Ectodermal cell (in vitro differentiated cells): ENCODE results near the gene CBX6.

Experiments used
- H3K27ac ChIP-seq: 2 replicates; pipeline ENCODE4 v1.7.0; 2013; ENCODE audit warnings: mild to moderate bottlenecking, low read depth, low read length; ENCODE audit not compliant: insufficient read depth, poor library complexity, severe bottlenecking
- H3K27me3 ChIP-seq: 2 replicates; pipeline ENCODE4 v1.7.0; 2013; ENCODE audit warnings: mild to moderate bottlenecking, low read length; ENCODE audit not compliant: insufficient read depth, control insufficient read depth, poor library complexity, severe bottlenecking
- H3K36me3 ChIP-seq: one replicate; pipeline ENCODE4 v1.7.0; 2013; ENCODE audit warnings: low read length; ENCODE audit not compliant: control insufficient read depth, insufficient read depth
- H3K4me1 ChIP-seq: one replicate; pipeline ENCODE4 v1.7.0; 2013; ENCODE audit warnings: low read length; ENCODE audit not compliant: control insufficient read depth, insufficient read depth
- H3K4me3 ChIP-seq: 2 replicates; pipeline ENCODE4 v1.7.0; 2013; ENCODE audit warnings: low read depth, low read length, control low read depth; ENCODE audit not compliant: insufficient read depth
- H3K9me3 ChIP-seq: 2 replicates; pipeline ENCODE4 v1.7.0; 2013; ENCODE audit warnings: mild to moderate bottlenecking, low read length, moderate library complexity; ENCODE audit not compliant: control insufficient read depth
- WGBS, 2 experiments: methylation state at CpG; one replicate each; pipeline ENCODE4 v1.1.7; 2013; ENCODE audit warnings: missing lambda C conversion rate in 2 of 2; 5-methylcytosine and 5-hydroxymethylcytosine counted together

Gene CBX6

GRCh38 chr22:38849811-38850210, 22.2 kb downstream of the CBX6 start:
- Histone ChIP-seq H3K27ac (no peak overlapping the region), H3K4me3 (no peak overlapping the region), H3K4me1 (peaks cover 4% of the 10 kb centered on the region), H3K36me3 (no peaks in the 10 kb centered on the region), H3K27me3 (peaks cover 36% of the 10 kb centered on the region), H3K9me3 (no peaks in the 10 kb centered on the region)
- 74 to 80% methylated on average over 6 of the region's 6 CpGs for WGBS, 2 experiments

DNA sequence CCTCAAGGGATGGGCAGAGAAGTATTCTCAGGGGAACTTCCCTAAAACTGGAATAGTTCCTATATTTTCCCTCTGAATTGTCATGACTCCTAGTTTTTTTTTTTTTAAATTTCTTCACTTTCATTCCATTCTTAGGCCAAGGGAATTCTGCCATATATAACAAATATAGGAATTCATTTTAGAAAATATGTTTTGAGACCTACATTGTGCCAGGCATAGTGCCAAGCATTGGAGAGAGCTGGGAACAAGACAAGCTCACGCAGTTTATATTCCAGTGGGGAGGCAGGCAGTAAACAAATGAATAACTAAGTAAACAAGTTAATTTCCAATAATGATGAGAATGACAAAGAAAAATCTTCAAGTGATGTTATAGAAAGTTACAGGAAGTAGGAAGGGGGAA, 25.6 kb downstream of the CBX6 start:
- Histone ChIP-seq H3K36me3 (no peaks in the 10 kb centered on the region), H3K27me3 (peaks cover 58% of the 10 kb centered on the region), H3K9me3 (no peaks in the 10 kb centered on the region), H3K4me1 (no peaks in the 10 kb centered on the region), H3K27ac (no peak overlapping the region), H3K4me3 (no peak overlapping the region)
- 100% methylated on average over 1 of the region's 1 CpG for WGBS, 2 experiments

GRCh38 chr22:38845004-38845740, 26.8 kb downstream of the CBX6 start:
- 90% methylated on average over 17 of the region's 17 CpGs for WGBS, 2 experiments
- peaks cover 64% of the 10 kb centered on the region for H3K27me3 ChIP-seq
- no peaks in the 10 kb centered on the region for H3K9me3 ChIP-seq
- H3K36me3 ChIP-seq = no peaks in the 10 kb centered on the region
- H3K27ac ChIP-seq = no peak overlapping the region
- no peak overlapping the region for H3K4me3 ChIP-seq
- H3K4me1 ChIP-seq = no peaks in the 10 kb centered on the region

DNA sequence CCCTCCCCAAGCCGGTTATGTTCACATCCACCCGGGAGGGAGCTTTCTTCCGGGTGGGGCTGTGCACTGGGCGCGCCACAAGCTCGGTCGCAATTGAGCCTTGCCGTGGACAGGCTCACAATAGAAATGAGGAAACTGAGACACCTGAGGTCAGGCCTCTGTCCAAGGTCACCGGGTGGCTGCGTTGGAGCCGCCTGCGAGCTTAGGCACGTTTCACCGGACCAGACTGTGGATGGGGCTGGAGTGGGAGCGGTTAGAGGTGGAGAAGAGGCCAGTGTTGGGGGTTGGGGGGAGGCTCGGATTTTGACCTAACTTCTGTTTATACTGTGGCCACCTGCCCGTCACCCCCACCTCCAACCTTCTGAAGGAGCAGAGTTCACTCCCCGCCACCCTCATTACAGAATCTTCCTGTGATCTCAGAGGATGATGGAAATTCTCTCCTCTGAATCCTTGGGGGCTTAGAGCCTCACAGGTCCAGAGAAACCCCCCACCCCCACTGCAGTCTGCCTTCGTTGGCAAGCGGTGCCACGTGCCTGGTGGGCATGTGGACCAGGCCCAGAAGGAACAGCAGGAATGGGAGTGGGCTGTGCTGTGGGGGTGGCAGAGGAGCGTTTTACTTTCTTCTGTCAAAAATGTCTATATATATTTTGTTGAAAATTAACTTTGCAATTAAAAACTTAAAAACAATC, 27.6 kb downstream of the CBX6 start:
- peak overlapping the region; percentile 16 for H3K4me3 ChIP-seq
- H3K27me3 ChIP-seq = peaks cover 66% of the 10 kb centered on the region
- H3K27ac ChIP-seq = no peak overlapping the region
- WGBS, 2 experiments = 30 to 33% methylated on average over 21 of the region's 22 CpGs
- H3K4me1 ChIP-seq = no peaks in the 10 kb centered on the region
- no peaks in the 10 kb centered on the region for H3K36me3 ChIP-seq
- H3K9me3 ChIP-seq = no peaks in the 10 kb centered on the region

DNA sequence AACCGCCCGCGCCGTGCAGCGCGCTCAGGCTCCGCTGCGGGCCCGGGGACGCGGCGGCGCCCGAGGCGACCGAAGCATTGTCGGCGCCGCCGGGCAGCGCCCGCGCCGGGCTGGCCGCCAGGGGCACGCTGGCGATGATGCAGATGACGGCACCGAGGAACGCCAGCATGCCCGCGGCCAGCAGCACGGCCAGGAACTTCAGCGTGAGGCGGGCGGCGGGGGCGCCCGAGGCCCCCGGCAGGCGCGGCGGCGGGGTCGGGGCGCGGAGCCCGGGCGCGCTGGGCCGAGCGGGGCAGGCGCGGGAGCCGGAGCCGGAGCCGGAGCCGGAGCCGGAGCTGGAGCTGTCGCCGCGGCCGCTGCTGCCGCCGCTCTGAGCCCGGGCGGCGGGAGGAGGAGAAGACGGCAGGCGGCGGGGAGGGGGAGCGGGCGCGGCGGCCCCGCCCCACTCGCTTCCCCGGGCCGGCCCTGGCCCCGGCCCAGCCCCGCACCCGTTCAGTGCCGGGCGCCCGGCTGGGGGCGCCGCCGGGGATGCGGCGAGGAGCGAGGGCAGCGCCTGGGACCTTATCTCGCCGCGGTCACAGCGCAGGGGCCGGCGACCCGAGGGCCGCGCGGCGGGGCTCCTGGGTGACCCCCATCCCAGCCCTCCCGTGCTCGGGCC, 28.2 kb downstream of the CBX6 start, which contains the start of gene NPTXR:
TSS of gene NPTXR (minus strand) at position 372 of the 658 bp plus-strand sequence.
- Histone ChIP-seq H3K4me3 (peak within 1 kb of the TSS; percentile 39), H3K27me3 (peaks cover 60% of the 10 kb centered on the region), H3K9me3 (no peaks in the 10 kb centered on the region), H3K27ac (no peak within 1 kb of the TSS), H3K4me1 (no peaks in the 10 kb centered on the region), H3K36me3 (no peaks in the 10 kb centered on the region)
- 0 to 1% methylated on average over 105 of the region's 105 CpGs for WGBS, 2 experiments

GRCh38 chr22:38843201-38843656, 28.8 kb downstream of the CBX6 start:
- WGBS, 2 experiments = 0 to 1% methylated on average over 68 of the region's 68 CpGs
- Histone ChIP-seq H3K4me1 (no peaks in the 10 kb centered on the region), H3K4me3 (peak overlapping the region; percentile 39), H3K9me3 (no peaks in the 10 kb centered on the region), H3K27ac (no peak overlapping the region), H3K27me3 (peaks cover 60% of the 10 kb centered on the region), H3K36me3 (no peaks in the 10 kb centered on the region)

- H3K9me3 ChIP-seq = no peaks in the 10 kb centered on the region
- 27% methylated on average over 34 of the region's 34 CpGs for WGBS, 2 experiments
- no peaks in the 10 kb centered on the region for H3K4me1 ChIP-seq
- H3K27me3 ChIP-seq = peaks cover 56% of the 10 kb centered on the region
- no peaks in the 10 kb centered on the region for H3K36me3 ChIP-seq
- H3K27ac ChIP-seq = no peak overlapping the region
- peak overlapping the region; percentile 39 for H3K4me3 ChIP-seq
These were observed 29.4 kb downstream of the CBX6 start for GRCh38 chr22:38842512-38843200.

DNA sequence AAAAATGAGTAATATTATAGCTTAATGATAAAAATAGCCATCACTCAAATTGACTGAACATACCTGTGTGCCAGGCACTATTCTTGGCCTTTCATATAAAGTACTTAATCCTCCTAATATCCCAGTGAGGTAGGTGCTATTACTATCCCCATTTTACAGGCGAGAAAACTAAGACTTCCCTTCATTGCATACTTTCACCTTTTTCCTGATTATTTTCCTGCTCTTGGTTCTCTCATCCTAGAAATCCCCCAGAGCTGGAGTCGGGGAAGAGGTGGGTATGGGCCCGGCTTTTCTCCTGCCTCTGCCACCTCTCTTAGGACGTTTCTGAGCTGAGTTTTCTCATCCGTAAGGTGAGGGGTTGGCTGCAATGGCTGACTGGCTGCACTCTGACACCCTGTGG, 30.4 kb downstream of the CBX6 start:
- H3K4me3 ChIP-seq = no peak overlapping the region
- WGBS, 2 experiments = 83 to 87% methylated on average over 5 of the region's 5 CpGs

DNA sequence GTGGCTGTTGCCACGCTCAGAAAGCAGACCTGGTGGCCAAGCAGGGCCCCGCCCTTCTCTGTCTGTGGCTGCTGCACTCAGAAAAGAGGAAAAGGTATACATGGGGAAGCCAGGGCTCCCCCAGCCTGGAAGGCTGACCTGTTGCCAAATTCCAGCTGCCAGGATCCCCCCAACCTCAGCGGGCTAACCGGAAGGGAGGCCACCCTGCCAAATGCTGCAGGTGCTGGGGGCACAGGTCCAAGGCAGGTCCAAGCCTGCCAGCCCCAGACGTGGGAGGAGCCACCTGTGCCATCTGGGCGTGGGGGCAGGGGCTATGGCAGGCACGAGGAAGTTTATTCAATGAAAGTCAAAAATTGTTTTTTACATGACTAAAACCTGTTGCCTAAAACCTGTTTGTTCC, 30.8 kb downstream of the CBX6 start:
- no peak overlapping the region for H3K4me3 ChIP-seq
- H3K27ac ChIP-seq = no peak overlapping the region
- no peaks in the 10 kb centered on the region for H3K36me3 ChIP-seq
- peaks cover 58% of the 10 kb centered on the region for H3K27me3 ChIP-seq
- H3K4me1 ChIP-seq = no peaks in the 10 kb centered on the region
- no peaks in the 10 kb centered on the region for H3K9me3 ChIP-seq
- WGBS, 2 experiments = 86 to 92% methylated on average over 7 of the region's 7 CpGs

More for the DNA sequence above, 30.4 kb downstream of the CBX6 start:
- no peaks in the 10 kb centered on the region for H3K9me3 ChIP-seq
- no peaks in the 10 kb centered on the region for H3K4me1 ChIP-seq
- H3K27ac ChIP-seq = no peak overlapping the region
- peaks cover 56% of the 10 kb centered on the region for H3K27me3 ChIP-seq
- no peaks in the 10 kb centered on the region for H3K36me3 ChIP-seq
